ENCODE measurements around the gene HSBP1. TPM values are rescaled to one million over a fixed set of nuclear protein-coding genes. Genes with fewer than 3 reads are reported as not detected.

The HSBP1 gene
- total and polyA plus RNA-seq, 2 of the 8 experiments (the other 6 are each of a cell fraction or from before 2014, with no cell fraction given) = 78.4 to 219 TPM

GRCh38 chr16:83850947-83851346 is 43.2 kb downstream of the HSBP1 start (continued):
- TF ChIP-seq CHD7 (IDR thresholded peaks at IDR 0.05; ENCODE audit: insufficient replicate concordance, low read length) = no peak
- TF ChIP-seq RFX5 (IDR thresholded peaks at IDR 0.05; ENCODE audit: borderline replicate concordance, low read depth, low read length) = no peak
- TF ChIP-seq BACH1 (IDR thresholded peaks at IDR 0.05; ENCODE audit: low read length) = no peak
- TF ChIP-seq CBX5 (IDR thresholded peaks at IDR 0.05; ENCODE audit: low read depth, low read length) = no peak
- TF ChIP-seq E2F6 (IDR thresholded peaks at IDR 0.05) = no peak
- no peak for TF ChIP-seq GABPA (IDR thresholded peaks at IDR 0.05; ENCODE audit: borderline replicate concordance, insufficient read depth, low read length)
- no peak for TF ChIP-seq SIRT6 (IDR thresholded peaks at IDR 0.05; ENCODE audit: low read length)
- TF ChIP-seq TAF1 (IDR thresholded peaks at IDR 0.05; ENCODE audit: low read depth, low read length) = no peak
- TF ChIP-seq POU5F1 (IDR thresholded peaks at IDR 0.05; ENCODE audit: low read depth, low read length) = no peak
- TF ChIP-seq JUND (IDR thresholded peaks at IDR 0.05; ENCODE audit: low read length) = no peak
- TF ChIP-seq NRF1 (IDR thresholded peaks at IDR 0.05; ENCODE audit: low read depth, low read length) = no peak
- TF ChIP-seq CEBPB (IDR thresholded peaks at IDR 0.05; ENCODE audit: low read depth, low read length) = no peak

Data from H1 (cell line).